Measurements from ENCODE around the gene PXMP2.
"Not testable (repeated sequence)": the region's sequence is repeated elsewhere in the genome, so short reads cannot be mapped to it uniquely, and the experiment has no call there.

Gene PXMP2

DNA sequence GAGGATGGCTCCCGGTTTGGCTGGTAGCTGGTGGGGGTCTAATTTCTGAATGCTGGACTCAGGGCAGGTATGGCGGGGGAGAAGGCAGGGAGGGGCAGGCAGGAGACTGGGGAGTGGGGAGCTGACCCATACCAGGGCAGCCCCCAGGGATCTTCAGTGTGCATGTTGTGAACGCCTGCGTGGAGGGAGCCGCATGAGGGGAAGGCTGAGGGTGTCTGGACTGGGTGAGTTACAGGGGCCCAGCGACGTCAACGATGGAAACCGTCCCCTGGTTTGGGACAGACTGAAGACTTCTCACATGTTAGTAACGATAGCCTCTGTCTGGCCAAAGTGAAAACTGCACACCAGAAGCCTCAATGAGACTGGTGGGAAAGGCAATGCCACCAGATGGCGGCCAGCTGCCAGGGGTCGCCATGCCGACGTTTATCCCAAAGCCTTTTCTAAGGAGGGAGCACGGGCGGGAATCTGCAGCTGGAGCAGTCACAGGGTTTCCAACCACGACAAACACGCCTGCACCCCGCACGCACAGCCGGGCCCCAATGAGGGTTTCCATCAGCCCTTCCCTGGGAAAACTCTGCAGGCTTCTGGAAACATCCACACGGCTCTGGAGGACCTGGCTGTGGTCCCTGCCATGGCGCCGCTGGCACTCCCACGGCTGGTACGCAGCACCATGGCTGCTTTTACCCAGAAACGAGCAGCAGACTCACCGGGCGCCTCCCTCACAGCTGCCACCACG, 37.3 kb downstream of the PXMP2 start:
- DNase-seq = no peak

DNA sequence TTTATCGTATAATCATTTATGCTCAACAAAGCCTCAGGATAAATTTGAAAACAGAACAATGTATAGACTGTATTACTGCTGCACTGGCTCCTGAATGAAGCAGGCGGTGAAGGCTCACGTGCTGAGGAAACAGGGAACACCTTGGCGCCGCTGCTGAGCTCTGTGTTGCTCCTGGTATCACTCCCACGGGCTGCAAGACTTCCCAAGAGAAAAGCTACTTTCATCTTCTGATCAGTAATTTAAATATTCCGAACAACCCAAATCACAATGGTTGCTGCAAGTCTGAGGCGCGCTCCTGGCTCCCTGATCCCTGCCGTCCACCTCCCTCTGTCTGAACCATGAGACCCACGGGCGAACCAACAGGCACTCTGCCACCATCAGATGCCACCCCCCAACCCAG, 39.0 kb downstream of the PXMP2 start:
- no peak for DNase-seq

GRCh38 chr12:132727091-132727794, 39.9 kb downstream of the PXMP2 start:
- no peak for DNase-seq

GRCh38 chr12:132728502-132728901, 41.1 kb downstream of the PXMP2 start:
- no peak for DNase-seq

- no peak for DNase-seq
Measured at GRCh38 chr12:132729541-132730320, 42.3 kb downstream of the PXMP2 start.

- DNase-seq = no peak
Measured at GRCh38 chr12:132730353-132730752, 43.0 kb downstream of the PXMP2 start.

DNA sequence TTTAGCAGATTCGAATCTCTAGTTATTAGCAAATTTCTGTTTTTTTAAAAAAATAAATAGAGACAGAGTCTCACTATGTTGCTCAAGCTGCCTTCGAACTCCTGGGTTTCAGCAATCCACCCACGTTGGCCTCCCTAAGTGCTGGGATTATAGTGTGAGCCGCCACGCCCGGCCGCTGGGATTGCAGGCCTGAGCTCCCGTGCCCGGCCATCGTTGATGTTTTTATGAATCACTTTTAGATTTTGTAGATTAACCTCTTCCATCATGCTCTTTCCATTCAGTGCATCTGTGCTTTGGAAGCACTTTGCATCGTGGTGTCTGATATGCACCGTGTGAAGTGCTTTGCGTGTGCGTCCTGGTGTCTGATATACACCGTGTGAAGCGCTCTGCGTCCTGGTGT, 44.2 kb downstream of the PXMP2 start:
- DNase-seq = no peak

- DNase-seq = no peak
Measured at GRCh38 chr12:132734206-132734605, 46.8 kb downstream of the PXMP2 start.

DNA sequence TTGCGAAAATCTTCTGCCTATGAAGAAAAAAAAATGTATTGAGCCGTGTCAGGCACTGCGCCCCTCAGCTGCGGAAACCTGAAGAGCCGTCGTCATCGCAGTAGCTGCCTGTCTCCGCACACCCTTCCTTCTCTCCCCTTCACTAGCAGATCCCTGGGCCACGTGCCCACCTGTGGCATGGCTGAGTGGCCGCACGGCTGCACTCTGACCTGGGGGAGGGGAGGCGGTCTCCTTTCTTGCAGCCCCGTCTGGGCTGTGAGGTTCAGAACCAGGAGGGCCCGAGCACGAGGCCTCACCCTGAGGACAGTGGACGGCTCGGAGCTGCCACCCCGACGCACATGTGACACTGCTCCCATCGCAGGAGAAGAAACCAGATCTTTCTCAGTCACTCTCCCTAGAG, 48.1 kb downstream of the PXMP2 start:
- DNase-seq = no peak

- DNase-seq = no peak
Measured at GRCh38 chr12:132736378-132736777, 49.0 kb downstream of the PXMP2 start.

- DNase-seq = no peak
Measured at GRCh38 chr12:132736913-132737312, 49.5 kb downstream of the PXMP2 start.

DNA sequence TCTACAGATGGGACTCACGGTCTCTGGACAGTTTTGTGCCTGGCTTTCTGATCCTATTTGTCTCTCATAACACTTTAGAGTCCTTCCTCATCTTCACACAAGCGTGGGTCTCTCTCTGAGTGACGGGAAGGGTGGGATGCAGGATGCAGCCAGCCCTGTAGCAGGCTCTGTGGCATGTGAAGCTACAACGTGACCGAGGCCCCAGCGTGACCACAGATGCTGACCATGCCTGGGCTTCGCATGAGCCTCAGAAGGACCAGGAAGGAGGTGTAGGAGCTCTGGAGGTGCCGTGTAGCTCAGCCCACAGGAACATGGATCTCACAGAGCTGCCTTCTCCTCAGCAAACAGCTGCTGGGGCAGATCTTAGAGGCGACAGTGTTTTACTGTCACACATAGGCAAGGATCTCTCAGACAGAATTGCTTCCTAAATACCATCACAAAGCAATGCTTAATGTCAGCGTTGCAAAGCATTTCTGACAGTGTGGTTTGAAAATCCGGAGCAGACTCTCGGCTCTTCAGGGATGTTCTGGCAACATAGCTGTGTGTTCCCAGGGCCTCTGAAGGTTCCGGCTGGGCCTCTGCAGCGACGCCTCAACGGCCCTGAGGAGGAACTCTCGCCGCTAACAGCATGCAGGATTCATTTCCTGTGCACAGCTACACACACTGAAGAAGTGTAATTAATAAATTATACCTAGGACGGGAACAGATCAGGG, 52.4 kb downstream of the PXMP2 start:
- no peak for DNase-seq

DNA sequence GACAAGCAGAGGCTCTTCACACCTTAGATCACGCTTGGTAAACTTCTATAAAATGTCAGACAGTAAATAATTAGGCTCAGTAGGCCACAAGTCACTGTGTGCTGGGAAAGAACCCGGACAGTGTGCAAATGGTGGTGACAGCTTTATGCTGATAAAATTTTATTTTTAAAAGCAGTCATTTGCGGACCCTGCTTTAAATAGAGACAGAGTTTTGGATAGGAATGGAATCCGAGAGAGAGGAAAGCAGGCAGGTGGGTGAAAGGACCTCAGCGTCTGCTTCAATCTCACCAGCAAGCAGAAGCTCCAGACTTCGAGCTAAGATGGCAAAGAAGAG, 52.9 kb downstream of the PXMP2 start:
- DNase-seq = no peak

DNA sequence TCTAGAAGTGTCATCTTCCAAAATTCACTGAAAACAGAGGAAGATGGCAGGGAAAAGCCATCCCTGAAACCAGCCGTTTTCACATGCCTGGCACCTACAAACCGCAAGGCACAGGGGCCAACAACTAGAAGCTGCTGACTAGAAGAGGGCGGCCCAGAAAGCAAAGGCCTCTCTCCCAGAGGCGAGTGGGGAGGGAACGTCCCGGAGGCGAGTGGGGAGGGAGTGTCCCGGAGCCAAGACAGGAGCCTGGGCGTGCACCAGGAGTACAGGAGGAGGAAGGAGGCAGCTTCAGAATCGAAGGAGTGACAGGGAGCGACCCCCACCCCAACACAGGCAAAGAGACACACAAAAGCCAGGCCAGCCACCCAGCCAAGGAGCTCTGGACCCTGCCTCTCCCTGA, 53.3 kb downstream of the PXMP2 start:
- no peak for DNase-seq

DNA sequence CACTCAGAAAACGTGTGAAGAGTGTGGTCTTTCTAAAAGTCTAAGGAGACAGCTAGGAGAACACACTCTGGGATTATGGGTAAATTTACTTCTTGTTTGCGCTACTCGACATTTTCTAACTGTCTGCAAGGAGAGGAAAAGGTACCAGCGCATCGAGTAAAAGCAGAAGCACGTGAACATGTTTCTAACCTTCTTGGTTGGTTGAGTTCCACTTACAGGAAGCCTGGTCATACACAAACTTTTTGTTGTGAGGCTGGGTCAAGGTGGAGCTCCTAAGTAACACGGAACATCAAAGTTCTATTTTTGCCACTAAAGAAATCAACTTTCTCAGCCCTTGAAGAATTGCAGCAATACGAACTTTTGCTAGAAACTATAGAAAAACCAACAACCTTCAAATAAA, 54.2 kb downstream of the PXMP2 start:
- DNase-seq = no peak

- DNase-seq = no peak
Measured at GRCh38 chr12:132743831-132744230, 56.4 kb downstream of the PXMP2 start.

- DNase-seq = no peak
Measured at GRCh38 chr12:132746613-132747012, 59.2 kb downstream of the PXMP2 start.

GRCh38 chr12:132747395-132747794, 60.0 kb downstream of the PXMP2 start:
- no peak for DNase-seq

DNA sequence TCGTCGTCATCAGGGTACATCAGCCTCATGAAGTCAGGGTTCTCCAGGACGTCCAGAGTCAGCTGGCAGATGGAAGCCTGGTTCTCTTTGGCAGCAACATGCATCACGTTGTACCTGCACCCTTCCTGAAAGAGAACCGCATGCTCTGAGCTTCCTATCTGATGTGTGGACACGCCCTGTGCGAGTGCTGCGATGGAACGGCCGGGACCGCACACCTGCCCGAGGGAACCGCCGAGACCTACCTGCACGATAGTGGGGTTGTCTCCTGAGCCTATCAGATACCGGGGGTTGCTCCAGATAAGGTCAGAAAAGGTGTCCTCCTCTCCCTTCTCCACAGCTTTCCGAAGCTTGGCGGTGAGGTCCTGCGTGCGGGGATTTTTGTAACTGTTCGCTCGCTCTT, 60.5 kb downstream of the PXMP2 start:
- DNase-seq = no peak

DNA sequence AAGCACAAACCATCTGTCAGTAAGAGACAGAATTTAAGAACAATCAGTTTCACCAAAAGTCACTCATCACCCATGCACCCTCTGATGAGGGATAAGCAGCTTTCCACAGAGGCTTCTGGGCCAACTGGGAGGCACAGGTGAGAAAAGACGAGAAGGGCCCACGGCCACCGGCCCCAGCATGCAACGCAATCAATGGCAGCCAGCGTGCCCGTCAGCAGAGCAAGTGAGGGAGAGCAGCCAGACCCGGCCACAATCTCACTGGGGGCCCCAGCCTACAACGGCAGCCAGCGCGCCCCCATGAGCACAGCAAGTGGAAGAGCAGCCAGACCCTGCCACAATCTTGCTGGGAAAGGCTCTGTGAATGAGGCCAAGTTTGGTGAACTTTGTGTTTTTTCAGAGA, 60.9 kb downstream of the PXMP2 start:
- no peak for DNase-seq

- DNase-seq = not testable (repeated sequence)
Measured at GRCh38 chr12:132753670-132754069, 66.3 kb downstream of the PXMP2 start.

DNA sequence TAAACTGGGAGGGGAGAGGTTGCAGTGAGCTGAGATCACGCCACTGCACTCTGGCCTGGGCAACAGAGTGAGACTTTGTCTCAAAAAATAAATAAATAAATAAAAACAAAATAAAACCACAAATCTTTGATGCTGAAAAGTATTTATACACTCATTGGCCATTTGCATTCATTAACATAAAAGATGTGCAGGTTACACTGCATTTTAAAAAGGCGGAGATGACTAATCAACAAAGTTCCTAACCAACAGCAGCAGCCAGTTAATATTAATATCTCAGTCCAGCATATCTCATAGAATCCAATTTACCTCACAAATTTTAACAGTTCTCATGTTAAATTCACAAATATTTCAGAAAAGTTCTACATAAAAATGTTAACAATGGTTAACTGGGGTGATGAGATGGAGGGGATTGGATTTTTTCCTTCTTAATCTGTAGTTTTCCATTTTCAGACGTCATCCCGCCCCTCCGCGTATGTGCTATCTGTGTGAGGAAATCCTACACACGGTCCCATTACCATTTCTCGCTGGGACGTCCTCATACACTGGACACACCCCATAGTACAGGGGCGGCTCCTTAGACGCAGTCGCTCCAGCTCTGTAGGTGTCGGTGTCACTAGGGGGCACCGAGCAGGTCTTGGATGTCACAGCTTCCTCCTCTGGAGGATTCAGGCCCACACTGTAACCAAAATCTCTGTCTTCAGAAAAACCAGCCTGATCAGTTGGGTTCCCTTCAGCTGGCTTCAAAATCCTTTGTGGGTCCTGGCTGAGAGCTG, 67.0 kb downstream of the PXMP2 start:
- no peak for DNase-seq
